Measurements from ENCODE around the gene SLC13A1. TPM values are rescaled to one million over a fixed set of nuclear protein-coding genes. Genes with fewer than 3 reads are reported as not detected.

The SLC13A1 gene
- total RNA-seq, 2 donors from 2014 or later: not detected

- H3K36me3 ChIP-seq: no peaks in the 10 kb centered on the region
- H3K4me3 ChIP-seq: no peak overlapping the region
- H3K27me3 ChIP-seq (replicated peaks; ENCODE audit: insufficient read depth): no peaks in the 10 kb centered on the region
- H3K4me1 ChIP-seq (ENCODE audit: control insufficient read depth in 1 of 2, low read depth in 2 of 2): no peaks in the 10 kb centered on the region
- TF ChIP-seq CTCF (IDR thresholded peaks at IDR 0.05): no peak
- no peaks in the 10 kb centered on the region for H3K9me3 ChIP-seq
- no peak for ATAC-seq (ENCODE audit: insufficient number of reproducible peaks, low FRiP score, low read depth)
- H3K27ac ChIP-seq: no peak overlapping the region
- DNase-seq (ENCODE audit: low spot score): no peak
Observed at GRCh38 chr7:123131556-123131955, 68.2 kb downstream of the SLC13A1 start.

- no peak overlapping the region for H3K4me3 ChIP-seq
- H3K27me3 ChIP-seq (replicated peaks; ENCODE audit: insufficient read depth): no peaks in the 10 kb centered on the region
- H3K9me3 ChIP-seq: no peaks in the 10 kb centered on the region
- no peak for ATAC-seq (ENCODE audit: insufficient number of reproducible peaks, low FRiP score, low read depth)
- no peak for TF ChIP-seq CTCF (IDR thresholded peaks at IDR 0.05)
- H3K27ac ChIP-seq: no peak overlapping the region
- H3K4me1 ChIP-seq (ENCODE audit: control insufficient read depth in 1 of 2, low read depth in 2 of 2): no peaks in the 10 kb centered on the region
- no peaks in the 10 kb centered on the region for H3K36me3 ChIP-seq
- DNase-seq (ENCODE audit: low spot score): no peak
Observed at GRCh38 chr7:123131140-123131539, 68.6 kb downstream of the SLC13A1 start.

- ATAC-seq (ENCODE audit: insufficient number of reproducible peaks, low FRiP score, low read depth) (no peak), DNase-seq (ENCODE audit: low spot score) (no peak)
- TF ChIP-seq CTCF (IDR thresholded peaks at IDR 0.05): no peak
- no peak overlapping the region for H3K4me3 ChIP-seq
- H3K36me3 ChIP-seq: no peaks in the 10 kb centered on the region
- no peaks in the 10 kb centered on the region for H3K27me3 ChIP-seq (replicated peaks; ENCODE audit: insufficient read depth)
- no peaks in the 10 kb centered on the region for H3K4me1 ChIP-seq (ENCODE audit: control insufficient read depth in 1 of 2, low read depth in 2 of 2)
- H3K27ac ChIP-seq: no peak overlapping the region
- H3K9me3 ChIP-seq: no peaks in the 10 kb centered on the region
Observed at GRCh38 chr7:123126691-123127090, 73.1 kb downstream of the SLC13A1 start.

GRCh38 chr7:123126171-123126570, 73.6 kb downstream of the SLC13A1 start:
- Histone ChIP-seq H3K27me3 (replicated peaks; ENCODE audit: insufficient read depth) (no peaks in the 10 kb centered on the region), H3K4me3 (no peak overlapping the region), H3K4me1 (ENCODE audit: control insufficient read depth in 1 of 2, low read depth in 2 of 2) (no peaks in the 10 kb centered on the region), H3K27ac (no peak overlapping the region), H3K36me3 (no peaks in the 10 kb centered on the region), H3K9me3 (no peaks in the 10 kb centered on the region)
- DNase-seq (ENCODE audit: low spot score) (no peak), ATAC-seq (ENCODE audit: insufficient number of reproducible peaks, low FRiP score, low read depth) (no peak)
- no peak for TF ChIP-seq CTCF (IDR thresholded peaks at IDR 0.05)

- Histone ChIP-seq H3K27ac (no peak overlapping the region), H3K4me1 (ENCODE audit: control insufficient read depth in 1 of 2, low read depth in 2 of 2) (no peaks in the 10 kb centered on the region), H3K4me3 (no peak overlapping the region), H3K9me3 (no peaks in the 10 kb centered on the region), H3K36me3 (no peaks in the 10 kb centered on the region), H3K27me3 (replicated peaks; ENCODE audit: insufficient read depth) (no peaks in the 10 kb centered on the region)
- DNase-seq (ENCODE audit: low spot score): no peak
- TF ChIP-seq CTCF (IDR thresholded peaks at IDR 0.05): no peak
- ATAC-seq (ENCODE audit: insufficient number of reproducible peaks, low FRiP score, low read depth): no peak
Observed at GRCh38 chr7:123125231-123125630, 74.5 kb downstream of the SLC13A1 start.

Measured in thoracic aorta (tissue), 2 donors.